ENCODE measurements around the gene MAPK8IP2. TPM values are rescaled to one million over a fixed set of nuclear protein-coding genes. Genes with fewer than 3 reads are reported as not detected.

Gene MAPK8IP2
- total and polyA plus RNA-seq, 2 of the 13 experiments (the other 11 are each of a cell fraction or from before 2014, with no cell fraction given) = 1.3 to 2.6 TPM

GRCh38 chr22:50613291-50613981 lies 12.8 kb downstream of the MAPK8IP2 start (continued):
- peak; percentile 45; the same call in 1 of the 2 replicates for TF ChIP-seq KAT8 (CRISPR knock-in tag; IDR thresholded peaks at IDR 0.05)
- TF ChIP-seq MXD3 (CRISPR knock-in tag; IDR thresholded peaks at IDR 0.05) = no peak
- TF ChIP-seq ZBTB42 (CRISPR knock-in tag; IDR thresholded peaks at IDR 0.05) = no peak
- TF ChIP-seq, protein P1, sequence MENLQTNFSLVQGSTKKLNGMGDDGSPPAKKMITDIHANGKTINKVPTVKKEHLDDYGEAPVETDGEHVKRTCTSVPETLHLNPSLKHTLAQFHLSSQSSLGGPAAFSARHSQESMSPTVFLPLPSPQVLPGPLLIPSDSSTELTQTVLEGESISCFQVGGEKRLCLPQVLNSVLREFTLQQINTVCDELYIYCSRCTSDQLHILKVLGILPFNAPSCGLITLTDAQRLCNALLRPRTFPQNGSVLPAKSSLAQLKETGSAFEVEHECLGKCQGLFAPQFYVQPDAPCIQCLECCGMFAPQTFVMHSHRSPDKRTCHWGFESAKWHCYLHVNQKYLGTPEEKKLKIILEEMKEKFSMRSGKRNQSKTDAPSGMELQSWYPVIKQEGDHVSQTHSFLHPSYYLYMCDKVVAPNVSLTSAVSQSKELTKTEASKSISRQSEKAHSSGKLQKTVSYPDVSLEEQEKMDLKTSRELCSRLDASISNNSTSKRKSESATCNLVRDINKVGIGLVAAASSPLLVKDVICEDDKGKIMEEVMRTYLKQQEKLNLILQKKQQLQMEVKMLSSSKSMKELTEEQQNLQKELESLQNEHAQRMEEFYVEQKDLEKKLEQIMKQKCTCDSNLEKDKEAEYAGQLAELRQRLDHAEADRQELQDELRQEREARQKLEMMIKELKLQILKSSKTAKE (CRISPR knock-in tag; IDR thresholded peaks at IDR 0.05; ENCODE audit: borderline replicate concordance) = no peak
- no peak for TF ChIP-seq SMAD9 (CRISPR knock-in tag; IDR thresholded peaks at IDR 0.05)
- TF ChIP-seq MEIS1 (CRISPR knock-in tag; IDR thresholded peaks at IDR 0.05; ENCODE audit: borderline replicate concordance) = no peak
- no peak for TF ChIP-seq ZNF160 (CRISPR knock-in tag; IDR thresholded peaks at IDR 0.05)
- TF ChIP-seq EED (CRISPR knock-in tag; IDR thresholded peaks at IDR 0.05) = peak; percentile 70; the same call in 1 of the 2 replicates
- TF ChIP-seq MYC (CRISPR knock-in tag; IDR thresholded peaks at IDR 0.05; ENCODE audit: borderline replicate concordance) = peak; percentile 46; the same call in 1 of the 2 replicates
- no peak for TF ChIP-seq SALL2 (CRISPR knock-in tag; IDR thresholded peaks at IDR 0.05)
- no peak for TF ChIP-seq DNMT1 (CRISPR knock-in tag; IDR thresholded peaks at IDR 0.05)
- no peak for TF ChIP-seq CEBPZ (IDR thresholded peaks at IDR 0.05; ENCODE audit: low read length)
- no peak for TF ChIP-seq CEBPB (IDR thresholded peaks at IDR 0.05; ENCODE audit: borderline replicate concordance, low read depth, low read length)
- TF ChIP-seq, protein P2, sequence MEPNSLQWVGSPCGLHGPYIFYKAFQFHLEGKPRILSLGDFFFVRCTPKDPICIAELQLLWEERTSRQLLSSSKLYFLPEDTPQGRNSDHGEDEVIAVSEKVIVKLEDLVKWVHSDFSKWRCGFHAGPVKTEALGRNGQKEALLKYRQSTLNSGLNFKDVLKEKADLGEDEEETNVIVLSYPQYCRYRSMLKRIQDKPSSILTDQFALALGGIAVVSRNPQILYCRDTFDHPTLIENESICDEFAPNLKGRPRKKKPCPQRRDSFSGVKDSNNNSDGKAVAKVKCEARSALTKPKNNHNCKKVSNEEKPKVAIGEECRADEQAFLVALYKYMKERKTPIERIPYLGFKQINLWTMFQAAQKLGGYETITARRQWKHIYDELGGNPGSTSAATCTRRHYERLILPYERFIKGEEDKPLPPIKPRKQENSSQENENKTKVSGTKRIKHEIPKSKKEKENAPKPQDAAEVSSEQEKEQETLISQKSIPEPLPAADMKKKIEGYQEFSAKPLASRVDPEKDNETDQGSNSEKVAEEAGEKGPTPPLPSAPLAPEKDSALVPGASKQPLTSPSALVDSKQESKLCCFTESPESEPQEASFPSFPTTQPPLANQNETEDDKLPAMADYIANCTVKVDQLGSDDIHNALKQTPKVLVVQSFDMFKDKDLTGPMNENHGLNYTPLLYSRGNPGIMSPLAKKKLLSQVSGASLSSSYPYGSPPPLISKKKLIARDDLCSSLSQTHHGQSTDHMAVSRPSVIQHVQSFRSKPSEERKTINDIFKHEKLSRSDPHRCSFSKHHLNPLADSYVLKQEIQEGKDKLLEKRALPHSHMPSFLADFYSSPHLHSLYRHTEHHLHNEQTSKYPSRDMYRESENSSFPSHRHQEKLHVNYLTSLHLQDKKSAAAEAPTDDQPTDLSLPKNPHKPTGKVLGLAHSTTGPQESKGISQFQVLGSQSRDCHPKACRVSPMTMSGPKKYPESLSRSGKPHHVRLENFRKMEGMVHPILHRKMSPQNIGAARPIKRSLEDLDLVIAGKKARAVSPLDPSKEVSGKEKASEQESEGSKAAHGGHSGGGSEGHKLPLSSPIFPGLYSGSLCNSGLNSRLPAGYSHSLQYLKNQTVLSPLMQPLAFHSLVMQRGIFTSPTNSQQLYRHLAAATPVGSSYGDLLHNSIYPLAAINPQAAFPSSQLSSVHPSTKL (CRISPR knock-in tag; IDR thresholded peaks at IDR 0.05) = peak; percentile 39; the same call in 1 of the 2 replicates
- no peak for TF ChIP-seq ATF1 (CRISPR knock-in tag; IDR thresholded peaks at IDR 0.05)
- TF ChIP-seq, protein P3, sequence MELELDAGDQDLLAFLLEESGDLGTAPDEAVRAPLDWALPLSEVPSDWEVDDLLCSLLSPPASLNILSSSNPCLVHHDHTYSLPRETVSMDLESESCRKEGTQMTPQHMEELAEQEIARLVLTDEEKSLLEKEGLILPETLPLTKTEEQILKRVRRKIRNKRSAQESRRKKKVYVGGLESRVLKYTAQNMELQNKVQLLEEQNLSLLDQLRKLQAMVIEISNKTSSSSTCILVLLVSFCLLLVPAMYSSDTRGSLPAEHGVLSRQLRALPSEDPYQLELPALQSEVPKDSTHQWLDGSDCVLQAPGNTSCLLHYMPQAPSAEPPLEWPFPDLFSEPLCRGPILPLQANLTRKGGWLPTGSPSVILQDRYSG (CRISPR knock-in tag; IDR thresholded peaks at IDR 0.05) = no peak
- no peak for TF ChIP-seq YEATS4 (CRISPR knock-in tag; IDR thresholded peaks at IDR 0.05; ENCODE audit: borderline replicate concordance)
